ENCODE measurements around the gene PLCH1. TPM values are rescaled to one million over a fixed set of nuclear protein-coding genes. Genes with fewer than 3 reads are reported as not detected.

Gene PLCH1
- total RNA-seq, 1 donor, result 0.36 TPM

DNA sequence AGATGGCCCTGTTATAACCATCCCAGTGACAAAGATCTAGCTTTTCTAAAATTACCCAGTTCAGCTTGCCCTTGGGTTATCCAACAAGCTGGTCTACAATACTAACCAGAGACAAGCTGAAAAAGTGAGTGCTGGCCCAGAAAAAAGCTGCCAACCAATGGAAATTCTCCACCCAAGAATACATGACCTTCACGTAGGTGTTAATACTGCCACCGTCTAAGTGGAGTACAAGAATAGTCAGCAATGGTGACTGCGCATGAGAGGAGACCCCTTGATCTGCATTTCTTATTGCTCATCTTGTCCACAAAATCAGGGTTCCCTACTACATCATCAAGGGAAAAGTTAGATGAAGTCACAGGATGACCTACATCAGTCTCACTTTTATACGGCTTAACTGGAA, 15.8 kb upstream of the PLCH1 start:
- Histone ChIP-seq H3K9me3 (ENCODE audit: low read depth, low read length) (no peaks in the 10 kb centered on the region), H4K20me1 (ENCODE audit: insufficient read depth, low read length) (no peaks in the 10 kb centered on the region), H3K79me2 (ENCODE audit: insufficient read depth, low read length) (no peaks in the 10 kb centered on the region), H3K4me2 (ENCODE audit: insufficient read depth, low read length) (no peak overlapping the region), H3K4me3 (ENCODE audit: insufficient read depth, low read length) (no peak overlapping the region), H3K27me3 (ENCODE audit: insufficient read depth, low read length) (no peaks in the 10 kb centered on the region), H2AFZ (ENCODE audit: low read length) (no peak overlapping the region), H3K36me3 (ENCODE audit: insufficient read depth, low read length) (no peaks in the 10 kb centered on the region), H3K27ac (ENCODE audit: low read depth, low read length) (no peak overlapping the region), H3K4me1 (ENCODE audit: insufficient read depth, low read length) (no peaks in the 10 kb centered on the region)
- no peak for DNase-seq (ENCODE audit: insufficient read length, low spot score, missing footprints)
- no peak for TF ChIP-seq CTCF (IDR thresholded peaks at IDR 0.05; ENCODE audit: extremely low read depth, low read depth, low read length)

- Histone ChIP-seq H3K36me3 (ENCODE audit: insufficient read depth, low read length) (no peaks in the 10 kb centered on the region), H4K20me1 (ENCODE audit: insufficient read depth, low read length) (no peaks in the 10 kb centered on the region), H3K9me3 (ENCODE audit: low read depth, low read length) (no peaks in the 10 kb centered on the region), H3K79me2 (ENCODE audit: insufficient read depth, low read length) (no peaks in the 10 kb centered on the region), H2AFZ (ENCODE audit: low read length) (no peak overlapping the region), H3K27ac (ENCODE audit: low read depth, low read length) (no peak overlapping the region), H3K4me2 (ENCODE audit: insufficient read depth, low read length) (no peak overlapping the region), H3K27me3 (ENCODE audit: insufficient read depth, low read length) (no peaks in the 10 kb centered on the region), H3K4me3 (ENCODE audit: insufficient read depth, low read length) (no peak overlapping the region), H3K4me1 (ENCODE audit: insufficient read depth, low read length) (no peaks in the 10 kb centered on the region)
- no peak for TF ChIP-seq CTCF (IDR thresholded peaks at IDR 0.05; ENCODE audit: extremely low read depth, low read depth, low read length)
- no peak for DNase-seq (ENCODE audit: insufficient read length, low spot score, missing footprints)
Measured at GRCh38 chr3:155757577-155757976, 12.7 kb upstream of the PLCH1 start.

DNA sequence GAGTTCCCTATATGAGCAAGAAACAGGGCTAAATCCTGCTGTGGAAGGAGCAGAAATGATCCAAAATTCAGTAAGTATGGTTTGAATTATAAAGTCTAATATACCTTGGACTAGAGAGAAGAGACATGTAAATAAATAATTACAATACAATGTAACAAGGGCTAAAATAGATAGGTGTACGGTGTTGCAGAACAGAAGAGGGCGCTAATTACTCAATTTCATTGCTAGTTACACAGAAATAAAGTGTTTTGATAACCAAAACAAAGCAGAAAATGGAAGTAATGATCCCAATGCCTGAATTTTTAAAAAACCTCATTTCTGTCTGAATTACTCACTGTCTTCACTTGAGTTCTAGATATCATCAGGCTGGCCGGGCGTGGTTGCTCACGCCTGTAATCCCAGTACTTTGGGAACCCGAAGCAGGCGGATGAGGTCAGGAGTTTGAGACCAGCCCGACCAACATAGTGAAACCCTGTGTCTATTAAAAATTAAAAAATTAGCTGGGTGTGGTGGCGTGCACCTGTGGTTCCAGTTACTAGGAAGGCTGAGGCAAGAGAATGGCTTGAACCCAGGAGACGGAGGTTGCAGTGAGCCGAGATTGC, 8.3 kb upstream of the PLCH1 start:
- Histone ChIP-seq H3K9me3 (ENCODE audit: low read depth, low read length) (no peaks in the 10 kb centered on the region), H3K36me3 (ENCODE audit: insufficient read depth, low read length) (no peaks in the 10 kb centered on the region), H3K4me3 (ENCODE audit: insufficient read depth, low read length) (no peak overlapping the region), H3K27me3 (ENCODE audit: insufficient read depth, low read length) (no peaks in the 10 kb centered on the region), H4K20me1 (ENCODE audit: insufficient read depth, low read length) (no peaks in the 10 kb centered on the region), H2AFZ (ENCODE audit: low read length) (no peak overlapping the region), H3K79me2 (ENCODE audit: insufficient read depth, low read length) (no peaks in the 10 kb centered on the region), H3K4me1 (ENCODE audit: insufficient read depth, low read length) (no peaks in the 10 kb centered on the region), H3K27ac (ENCODE audit: low read depth, low read length) (no peak overlapping the region), H3K4me2 (ENCODE audit: insufficient read depth, low read length) (no peak overlapping the region)
- TF ChIP-seq CTCF (IDR thresholded peaks at IDR 0.05; ENCODE audit: extremely low read depth, low read depth, low read length), result peak; percentile 59
- DNase-seq (ENCODE audit: insufficient read length, low spot score, missing footprints), result peak; percentile 78

GRCh38 chr3:155748611-155749365, 3.9 kb upstream of the PLCH1 start:
- TF ChIP-seq CTCF (IDR thresholded peaks at IDR 0.05; ENCODE audit: extremely low read depth, low read depth, low read length), result no peak
- Histone ChIP-seq H3K4me3 (ENCODE audit: insufficient read depth, low read length) (no peak overlapping the region), H3K27ac (ENCODE audit: low read depth, low read length) (no peak overlapping the region), H3K79me2 (ENCODE audit: insufficient read depth, low read length) (no peaks in the 10 kb centered on the region), H3K27me3 (ENCODE audit: insufficient read depth, low read length) (peaks cover 5% of the 10 kb centered on the region), H3K9me3 (ENCODE audit: low read depth, low read length) (no peaks in the 10 kb centered on the region), H4K20me1 (ENCODE audit: insufficient read depth, low read length) (no peaks in the 10 kb centered on the region), H2AFZ (ENCODE audit: low read length) (no peak overlapping the region), H3K4me2 (ENCODE audit: insufficient read depth, low read length) (no peak overlapping the region), H3K4me1 (ENCODE audit: insufficient read depth, low read length) (peaks cover 21% of the 10 kb centered on the region), H3K36me3 (ENCODE audit: insufficient read depth, low read length) (no peaks in the 10 kb centered on the region)
- no peak for DNase-seq (ENCODE audit: insufficient read length, low spot score, missing footprints)
